ENCODE results near the gene PMVK. TPM values are rescaled to one million over a fixed set of nuclear protein-coding genes. Genes with fewer than 3 reads are reported as not detected.

PMVK gene
- total and polyA plus RNA-seq, 4 donors = 9.7 to 37.3 (median 18.6) TPM

- Histone ChIP-seq H3K4me1 (ENCODE audit: control insufficient read depth in 4 of 4, insufficient read depth in 4 of 4, low read length in 3 of 4) (peaks cover 6 to 55% (median 35%) of the 10 kb centered on the region in 4 donors), H3K9me3 (ENCODE audit: control insufficient read depth in 4 of 4, low read length in 3 of 4) (no peaks in the 10 kb centered on the region), H3K36me3 (ENCODE audit: control insufficient read depth in 4 of 4, insufficient read depth in 3 of 4, low read depth in 1 of 4, low read length in 3 of 4) (no peaks in the 10 kb centered on the region), H3K27me3 (ENCODE audit: control insufficient read depth in 4 of 4, insufficient read depth in 4 of 4, low read length in 3 of 4) (no peaks in the 10 kb centered on the region), H3K9ac (ENCODE audit: low read depth in 1 of 2, low read length in 2 of 2) (no peak overlapping the region), H3K27ac (ENCODE audit: low read depth in 1 of 2, low read length in 2 of 2) (no peak overlapping the region), H3K4me3 (ENCODE audit: low read depth in 1 of 3, low read length in 3 of 3) (no peak overlapping the region)
- TF ChIP-seq HNF4A (conservative IDR thresholded peaks at IDR 0.05) (no peak), TAF1 (conservative IDR thresholded peaks at IDR 0.05) (no peak), FOXA2 (IDR thresholded peaks at IDR 0.05) (no peak), JUND (IDR thresholded peaks at IDR 0.05) (no peak), FOXA1 (IDR thresholded peaks at IDR 0.05) (no peak), ZBTB33 (IDR thresholded peaks at IDR 0.05) (no peak), SP1 (IDR thresholded peaks at IDR 0.05) (no peak), HNF4G (IDR thresholded peaks at IDR 0.05) (no peak), RXRA (IDR thresholded peaks at IDR 0.05) (no peak), NR2F2 (IDR thresholded peaks at IDR 0.05) (no peak), EGR1 (IDR thresholded peaks at IDR 0.05; ENCODE audit: low read depth in 2 of 2) (no peak), YY1 (IDR thresholded peaks at IDR 0.05) (no peak), GABPA (IDR thresholded peaks at IDR 0.05 in 1 of 2, conservative IDR thresholded peaks at IDR 0.05 in 1 of 2) (no peak), RAD21 (IDR thresholded peaks at IDR 0.05) (no peak)
- TF ChIP-seq, protein P1, sequence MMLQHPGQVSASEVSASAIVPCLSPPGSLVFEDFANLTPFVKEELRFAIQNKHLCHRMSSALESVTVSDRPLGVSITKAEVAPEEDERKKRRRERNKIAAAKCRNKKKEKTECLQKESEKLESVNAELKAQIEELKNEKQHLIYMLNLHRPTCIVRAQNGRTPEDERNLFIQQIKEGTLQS (IDR thresholded peaks at IDR 0.05) = no peak
- TF ChIP-seq, protein P2, sequence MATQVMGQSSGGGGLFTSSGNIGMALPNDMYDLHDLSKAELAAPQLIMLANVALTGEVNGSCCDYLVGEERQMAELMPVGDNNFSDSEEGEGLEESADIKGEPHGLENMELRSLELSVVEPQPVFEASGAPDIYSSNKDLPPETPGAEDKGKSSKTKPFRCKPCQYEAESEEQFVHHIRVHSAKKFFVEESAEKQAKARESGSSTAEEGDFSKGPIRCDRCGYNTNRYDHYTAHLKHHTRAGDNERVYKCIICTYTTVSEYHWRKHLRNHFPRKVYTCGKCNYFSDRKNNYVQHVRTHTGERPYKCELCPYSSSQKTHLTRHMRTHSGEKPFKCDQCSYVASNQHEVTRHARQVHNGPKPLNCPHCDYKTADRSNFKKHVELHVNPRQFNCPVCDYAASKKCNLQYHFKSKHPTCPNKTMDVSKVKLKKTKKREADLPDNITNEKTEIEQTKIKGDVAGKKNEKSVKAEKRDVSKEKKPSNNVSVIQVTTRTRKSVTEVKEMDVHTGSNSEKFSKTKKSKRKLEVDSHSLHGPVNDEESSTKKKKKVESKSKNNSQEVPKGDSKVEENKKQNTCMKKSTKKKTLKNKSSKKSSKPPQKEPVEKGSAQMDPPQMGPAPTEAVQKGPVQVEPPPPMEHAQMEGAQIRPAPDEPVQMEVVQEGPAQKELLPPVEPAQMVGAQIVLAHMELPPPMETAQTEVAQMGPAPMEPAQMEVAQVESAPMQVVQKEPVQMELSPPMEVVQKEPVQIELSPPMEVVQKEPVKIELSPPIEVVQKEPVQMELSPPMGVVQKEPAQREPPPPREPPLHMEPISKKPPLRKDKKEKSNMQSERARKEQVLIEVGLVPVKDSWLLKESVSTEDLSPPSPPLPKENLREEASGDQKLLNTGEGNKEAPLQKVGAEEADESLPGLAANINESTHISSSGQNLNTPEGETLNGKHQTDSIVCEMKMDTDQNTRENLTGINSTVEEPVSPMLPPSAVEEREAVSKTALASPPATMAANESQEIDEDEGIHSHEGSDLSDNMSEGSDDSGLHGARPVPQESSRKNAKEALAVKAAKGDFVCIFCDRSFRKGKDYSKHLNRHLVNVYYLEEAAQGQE (IDR thresholded peaks at IDR 0.05) = no peak
- TF ChIP-seq, protein P3, sequence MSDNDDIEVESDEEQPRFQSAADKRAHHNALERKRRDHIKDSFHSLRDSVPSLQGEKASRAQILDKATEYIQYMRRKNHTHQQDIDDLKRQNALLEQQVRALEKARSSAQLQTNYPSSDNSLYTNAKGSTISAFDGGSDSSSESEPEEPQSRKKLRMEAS (IDR thresholded peaks at IDR 0.05) = no peak
- TF ChIP-seq, protein P4, sequence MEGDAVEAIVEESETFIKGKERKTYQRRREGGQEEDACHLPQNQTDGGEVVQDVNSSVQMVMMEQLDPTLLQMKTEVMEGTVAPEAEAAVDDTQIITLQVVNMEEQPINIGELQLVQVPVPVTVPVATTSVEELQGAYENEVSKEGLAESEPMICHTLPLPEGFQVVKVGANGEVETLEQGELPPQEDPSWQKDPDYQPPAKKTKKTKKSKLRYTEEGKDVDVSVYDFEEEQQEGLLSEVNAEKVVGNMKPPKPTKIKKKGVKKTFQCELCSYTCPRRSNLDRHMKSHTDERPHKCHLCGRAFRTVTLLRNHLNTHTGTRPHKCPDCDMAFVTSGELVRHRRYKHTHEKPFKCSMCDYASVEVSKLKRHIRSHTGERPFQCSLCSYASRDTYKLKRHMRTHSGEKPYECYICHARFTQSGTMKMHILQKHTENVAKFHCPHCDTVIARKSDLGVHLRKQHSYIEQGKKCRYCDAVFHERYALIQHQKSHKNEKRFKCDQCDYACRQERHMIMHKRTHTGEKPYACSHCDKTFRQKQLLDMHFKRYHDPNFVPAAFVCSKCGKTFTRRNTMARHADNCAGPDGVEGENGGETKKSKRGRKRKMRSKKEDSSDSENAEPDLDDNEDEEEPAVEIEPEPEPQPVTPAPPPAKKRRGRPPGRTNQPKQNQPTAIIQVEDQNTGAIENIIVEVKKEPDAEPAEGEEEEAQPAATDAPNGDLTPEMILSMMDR (IDR thresholded peaks at IDR 0.05; ENCODE audit: low read depth, low read length, missing input control) = no peak
- no peak for DNase-seq (ENCODE audit: low spot score)
- 91% methylated on average over 8 of the region's 8 CpGs for WGBS
Measured at GRCh38 chr1:154940651-154941194, 4.2 kb upstream of the PMVK start.

Measured in liver (tissue), 9 donors.